PC-3 (cell line): Measurements from ENCODE around the gene RC3H1. TPM values are rescaled to one million over a fixed set of nuclear protein-coding genes. Genes with fewer than 3 reads are reported as not detected.

Source experiments
- ATAC-seq: fragments of 200-7000 bp; cut with Tn5 transposase; 2 replicates; pipeline ENCODE4 v1.9.1; 2020; ENCODE audit warnings: mild to moderate bottlenecking, moderate library complexity
- BruUV-seq: library from RNA; stranded (reverse); fragments of 400-500 nt; replicated peaks from 2 replicates; lab custom pipeline; 2021; lab: Mats Ljungman, UMichigan
- CTCF ChIA-PET: fragments of 300-600 bp; sonication (Branson Sonifier 250); formaldehyde crosslinking; loops from one replicate; lab custom pipeline; 2022; ENCODE audit warnings: antibody characterized with exemption; lab: Charles Lee
- POLR2A ChIA-PET: fragments of 300-600 bp; sonication (Branson Sonifier 250); formaldehyde crosslinking; loops from one replicate; lab custom pipeline; 2022; ENCODE audit warnings: antibody characterized with exemption; ENCODE audit not compliant: unreplicated experiment; lab: Charles Lee
- DNase-seq: peaks from one replicate; pipeline ENCODE4 v3.0.0-alpha.2; 2015
- H2AFZ ChIP-seq: fragments of 300-600 bp; sonication (generic); 2 replicates; pipeline ENCODE4 v1.6.0; 2016; ENCODE audit warnings: antibody characterized with exemption, low read length
- H3F3A ChIP-seq: fragments of 300-600 bp; sonication (generic); one replicate; pipeline ENCODE4 v1.6.0; 2017; ENCODE audit warnings: antibody characterized with exemption, low read length, control low read depth, mild to moderate bottlenecking; ENCODE audit not compliant: unreplicated experiment
- H3K27ac ChIP-seq: fragments of 300-600 bp; sonication (generic); 2 replicates; pipeline ENCODE4 v1.5.1; 2016; ENCODE audit warnings: mild to moderate bottlenecking, low read length
- H3K27me3 ChIP-seq: fragments of 300-600 bp; sonication (generic); 2 replicates; pipeline ENCODE4 v1.6.1; 2016; ENCODE audit warnings: low read length, mixed read lengths
- H3K36me3 ChIP-seq: fragments of 300-600 bp; sonication (generic); 2 replicates; pipeline ENCODE4 v1.6.1; 2016; ENCODE audit warnings: low read depth, mixed run types, low read length, mixed read lengths
- H3K4me1 ChIP-seq: fragments of 300-600 bp; sonication (generic); 2 replicates; pipeline ENCODE4 v1.5.1; 2016; ENCODE audit warnings: low read length; ENCODE audit not compliant: insufficient read depth
- H3K4me2 ChIP-seq: fragments of 300-600 bp; sonication (generic); 2 replicates; pipeline ENCODE4 v1.6.0; 2016; ENCODE audit warnings: low read length
- H3K4me3 ChIP-seq: fragments of 300-600 bp; sonication (generic); 2 replicates; pipeline ENCODE4 v1.5.1; 2016; ENCODE audit warnings: mild to moderate bottlenecking, low read length, mixed read lengths
- H3K79me2 ChIP-seq: fragments of 300-600 bp; sonication (generic); 2 replicates; pipeline ENCODE4 v1.6.1; 2017; ENCODE audit warnings: low read length, mixed read lengths
- H3K9ac ChIP-seq: fragments of 300-600 bp; sonication (generic); 2 replicates; pipeline ENCODE4 v1.6.0; 2016; ENCODE audit warnings: mild to moderate bottlenecking, low read length
- H3K9me2 ChIP-seq: fragments of 300-600 bp; sonication (generic); replicated peaks from 2 replicates; pipeline ENCODE4 v1.6.1; 2016; ENCODE audit warnings: mixed run types, low read length, mixed read lengths
- H3K9me3 ChIP-seq: fragments of 300-600 bp; sonication (generic); 2 replicates; pipeline ENCODE4 v1.6.1; 2016; ENCODE audit warnings: low read length, mixed read lengths
- H4K20me1 ChIP-seq: fragments of 300-600 bp; sonication (generic); 2 replicates; pipeline ENCODE4 v1.6.1; 2016; ENCODE audit warnings: low read length, mixed read lengths
- EZH2 ChIP-seq: fragments of 300-600 bp; sonication (generic); IDR thresholded peaks from one replicate; pipeline ENCODE4 v1.6.1; 2017; ENCODE audit warnings: antibody characterized with exemption, mild to moderate bottlenecking, low read length; ENCODE audit not compliant: unreplicated experiment
- EZH2phosphoT487 ChIP-seq: fragments of 300-600 bp; sonication (generic); IDR thresholded peaks from 2 replicates; pipeline ENCODE4 v1.6.1; 2018; ENCODE audit warnings: mild to moderate bottlenecking, antibody characterized with exemption, low read length, borderline replicate concordance
- intact Hi-C: fragments of 100-400 bp; cut with micrococcal nuclease; formaldehyde crosslinking; loops from 2 replicates; pipeline ENCODE4 v1.9.0; 2023
- total RNA-seq: library from RNA; depleted of rRNA; stranded (reverse); fragments of >200 nt; gene quantifications from 2 replicates; pipeline ENCODE4 v1.2.3, GENCODE V29; 2014
- TF ChIP-seq, protein P1 (sequence below): fragments of 300-600 bp; sonication (generic); conservative IDR thresholded peaks from 2 replicates; pipeline ENCODE4 v1.5.1; 2017; ENCODE audit warnings: antibody characterized with exemption, low read depth, mild to moderate bottlenecking, low read length

Gene RC3H1
- total RNA-seq, 1 experiment from 2014 or later, result 7.5 TPM

DNA sequence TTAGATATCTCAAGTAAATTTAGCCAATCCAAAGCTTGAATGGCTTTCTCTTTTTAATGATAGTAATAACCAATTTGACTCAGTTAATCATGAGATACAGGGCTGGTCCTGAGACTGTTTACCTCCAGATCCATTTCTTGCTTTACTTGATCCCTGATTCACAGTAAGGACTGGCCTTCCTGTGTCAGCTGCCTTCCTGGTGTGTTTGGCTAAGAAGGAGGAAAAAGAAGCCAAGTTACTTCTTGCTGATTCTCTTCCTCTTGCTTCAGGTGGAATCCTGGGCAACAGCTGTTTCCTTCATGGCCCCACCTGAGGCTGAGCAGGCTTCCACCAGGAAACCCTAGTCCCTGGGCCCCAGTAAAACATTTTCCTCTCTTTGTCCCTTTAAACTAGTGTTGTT is 14.6 kb upstream of the RC3H1 start:
- no peak for ATAC-seq
- Histone ChIP-seq H4K20me1 (no peaks in the 10 kb centered on the region), H3K79me2 (no peaks in the 10 kb centered on the region), H3K4me1 (peaks cover 12% of the 10 kb centered on the region), H3K9me2 (no peaks in the 10 kb centered on the region), H3K27ac (no peak overlapping the region), H3K4me2 (no peak overlapping the region), H3K27me3 (no peaks in the 10 kb centered on the region), H2AFZ (no peak overlapping the region), H3K9ac (no peak overlapping the region), H3F3A (no peaks in the 10 kb centered on the region), H3K9me3 (no peaks in the 10 kb centered on the region), H3K4me3 (no peak overlapping the region), H3K36me3 (no peaks in the 10 kb centered on the region)
- intact Hi-C loops, result no loop called here
- TF ChIP-seq EZH2 (no peak), EZH2phosphoT487 (no peak)
- TF ChIP-seq, protein P1, sequence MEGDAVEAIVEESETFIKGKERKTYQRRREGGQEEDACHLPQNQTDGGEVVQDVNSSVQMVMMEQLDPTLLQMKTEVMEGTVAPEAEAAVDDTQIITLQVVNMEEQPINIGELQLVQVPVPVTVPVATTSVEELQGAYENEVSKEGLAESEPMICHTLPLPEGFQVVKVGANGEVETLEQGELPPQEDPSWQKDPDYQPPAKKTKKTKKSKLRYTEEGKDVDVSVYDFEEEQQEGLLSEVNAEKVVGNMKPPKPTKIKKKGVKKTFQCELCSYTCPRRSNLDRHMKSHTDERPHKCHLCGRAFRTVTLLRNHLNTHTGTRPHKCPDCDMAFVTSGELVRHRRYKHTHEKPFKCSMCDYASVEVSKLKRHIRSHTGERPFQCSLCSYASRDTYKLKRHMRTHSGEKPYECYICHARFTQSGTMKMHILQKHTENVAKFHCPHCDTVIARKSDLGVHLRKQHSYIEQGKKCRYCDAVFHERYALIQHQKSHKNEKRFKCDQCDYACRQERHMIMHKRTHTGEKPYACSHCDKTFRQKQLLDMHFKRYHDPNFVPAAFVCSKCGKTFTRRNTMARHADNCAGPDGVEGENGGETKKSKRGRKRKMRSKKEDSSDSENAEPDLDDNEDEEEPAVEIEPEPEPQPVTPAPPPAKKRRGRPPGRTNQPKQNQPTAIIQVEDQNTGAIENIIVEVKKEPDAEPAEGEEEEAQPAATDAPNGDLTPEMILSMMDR, result no peak
- no TSS peak for BruUV-seq
- ChIA-PET POLR2A (no interaction called here), CTCF (no interaction called here)
- DNase-seq, result no peak

DNA sequence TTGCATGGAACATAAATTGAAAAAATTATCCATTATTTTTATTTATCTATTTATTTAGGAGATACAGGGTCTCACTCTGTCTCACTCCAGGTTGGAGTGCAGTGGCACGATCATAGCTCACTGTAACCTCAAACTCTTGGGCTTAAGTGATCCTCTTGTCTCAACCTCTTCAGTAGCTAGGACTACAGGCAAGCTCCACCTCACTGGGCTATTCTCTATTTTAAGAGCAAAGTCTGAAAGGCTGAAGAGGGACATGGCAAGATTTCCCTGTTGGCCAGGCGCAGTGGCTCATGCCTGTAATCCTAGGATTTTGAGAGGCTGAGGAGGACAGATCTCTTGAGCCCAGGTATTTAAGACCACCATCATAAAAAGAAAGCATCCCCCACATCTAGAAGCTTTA is 14.0 kb upstream of the RC3H1 start:
- Histone ChIP-seq H3K4me1 (peaks cover 12% of the 10 kb centered on the region), H3K9me2 (no peaks in the 10 kb centered on the region), H3K36me3 (no peaks in the 10 kb centered on the region), H4K20me1 (no peaks in the 10 kb centered on the region), H3K27ac (no peak overlapping the region), H3K4me3 (no peak overlapping the region), H2AFZ (no peak overlapping the region), H3K9me3 (no peaks in the 10 kb centered on the region), H3K4me2 (no peak overlapping the region), H3K79me2 (no peaks in the 10 kb centered on the region), H3F3A (no peaks in the 10 kb centered on the region), H3K9ac (no peak overlapping the region), H3K27me3 (no peaks in the 10 kb centered on the region)
- ChIA-PET POLR2A (no interaction called here), CTCF (no interaction called here)
- intact Hi-C loops, result no loop called here
- DNase-seq (no peak), ATAC-seq (no peak)
- TF ChIP-seq, protein P1, result no peak
- TF ChIP-seq EZH2 (no peak), EZH2phosphoT487 (no peak)
- no TSS peak for BruUV-seq

- H3K27ac ChIP-seq, result no peak overlapping the region
- no peaks in the 10 kb centered on the region for H3K79me2 ChIP-seq
- TF ChIP-seq, protein P1, result no peak
- TF ChIP-seq EZH2 (no peak), EZH2phosphoT487 (no peak)
- no peaks in the 10 kb centered on the region for H3K9me3 ChIP-seq
- no peaks in the 10 kb centered on the region for H3K36me3 ChIP-seq
- DNase-seq (no peak), ATAC-seq (no peak)
- no TSS peak for BruUV-seq
- POLR2A ChIA-PET, result no interaction called here
- H4K20me1 ChIP-seq, result no peaks in the 10 kb centered on the region
- no peaks in the 10 kb centered on the region for H3K9me2 ChIP-seq
- no peaks in the 10 kb centered on the region for H3F3A ChIP-seq
- no peaks in the 10 kb centered on the region for H3K4me1 ChIP-seq
- no peak overlapping the region for H3K4me2 ChIP-seq
- no peaks in the 10 kb centered on the region for H3K27me3 ChIP-seq
- H3K4me3 ChIP-seq, result no peak overlapping the region
- H2AFZ ChIP-seq, result no peak overlapping the region
- intact Hi-C loops, result no loop called here
- no peak overlapping the region for H3K9ac ChIP-seq
- CTCF ChIA-PET, result no interaction called here
Measured at GRCh38 chr1:174032671-174033222, 10.6 kb upstream of the RC3H1 start.
